ENCODE data around the gene RAB12.
A peak's percentile ranks its signal among the peaks of the same experiment; 100 is the strongest.
"Not testable (repeated sequence)": the region's sequence is repeated elsewhere in the genome, so short reads cannot be mapped to it uniquely, and the experiment has no call there.

Gene RAB12

GRCh38 chr18:8620845-8621244 is 11.6 kb downstream of the RAB12 start:
- Histone ChIP-seq H3K4me3 (no peak overlapping the region), H3K36me3 (peaks cover 0 to 12% (median 0%) of the 10 kb centered on the region in 3 donors), H3K9me3 (no peaks in the 10 kb centered on the region), H3K4me1 (peaks cover 0 to 42% (median 14%) of the 10 kb centered on the region in 4 donors), H3K27me3 (no peaks in the 10 kb centered on the region), H3K27ac (no peak overlapping the region)
- intact Hi-C loops (cut with DNase I; ENCODE audit: low total_unique reads): no loop called here
- DNase-seq: no peak
- TF ChIP-seq, protein P1, sequence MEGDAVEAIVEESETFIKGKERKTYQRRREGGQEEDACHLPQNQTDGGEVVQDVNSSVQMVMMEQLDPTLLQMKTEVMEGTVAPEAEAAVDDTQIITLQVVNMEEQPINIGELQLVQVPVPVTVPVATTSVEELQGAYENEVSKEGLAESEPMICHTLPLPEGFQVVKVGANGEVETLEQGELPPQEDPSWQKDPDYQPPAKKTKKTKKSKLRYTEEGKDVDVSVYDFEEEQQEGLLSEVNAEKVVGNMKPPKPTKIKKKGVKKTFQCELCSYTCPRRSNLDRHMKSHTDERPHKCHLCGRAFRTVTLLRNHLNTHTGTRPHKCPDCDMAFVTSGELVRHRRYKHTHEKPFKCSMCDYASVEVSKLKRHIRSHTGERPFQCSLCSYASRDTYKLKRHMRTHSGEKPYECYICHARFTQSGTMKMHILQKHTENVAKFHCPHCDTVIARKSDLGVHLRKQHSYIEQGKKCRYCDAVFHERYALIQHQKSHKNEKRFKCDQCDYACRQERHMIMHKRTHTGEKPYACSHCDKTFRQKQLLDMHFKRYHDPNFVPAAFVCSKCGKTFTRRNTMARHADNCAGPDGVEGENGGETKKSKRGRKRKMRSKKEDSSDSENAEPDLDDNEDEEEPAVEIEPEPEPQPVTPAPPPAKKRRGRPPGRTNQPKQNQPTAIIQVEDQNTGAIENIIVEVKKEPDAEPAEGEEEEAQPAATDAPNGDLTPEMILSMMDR (IDR thresholded peaks at IDR 0.05): no peak

DNA sequence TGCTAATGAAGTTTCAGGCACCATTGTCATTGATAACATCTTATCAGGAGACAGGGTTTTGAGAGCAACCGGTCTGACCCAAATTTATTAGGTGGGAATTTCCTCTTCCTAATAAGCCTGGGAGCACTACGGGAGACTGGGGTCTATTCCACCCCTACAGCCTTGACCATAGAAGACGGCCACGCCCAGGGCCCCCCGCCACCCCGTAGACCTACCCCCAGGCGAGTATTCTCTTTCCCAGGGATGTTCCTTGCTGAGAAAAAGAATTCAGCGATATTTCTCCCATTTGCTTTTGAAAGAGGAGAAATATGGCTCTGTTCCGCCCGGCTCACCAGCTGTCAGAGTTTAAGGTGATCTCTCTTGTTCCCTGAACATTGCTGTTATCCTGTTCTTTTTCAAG is 13.4 kb downstream of the RAB12 start:
- H3K36me3 ChIP-seq: peaks cover 0 to 26% (median 0%) of the 10 kb centered on the region in 3 donors
- H3K4me3 ChIP-seq; H3K27ac ChIP-seq; H3K27me3 ChIP-seq; H3K9me3 ChIP-seq; intact Hi-C loops (cut with DNase I; ENCODE audit: low total_unique reads); DNase-seq: not testable (repeated sequence)
- H3K4me1 ChIP-seq: peaks cover 0 to 46% (median 12%) of the 10 kb centered on the region in 4 donors

DNA sequence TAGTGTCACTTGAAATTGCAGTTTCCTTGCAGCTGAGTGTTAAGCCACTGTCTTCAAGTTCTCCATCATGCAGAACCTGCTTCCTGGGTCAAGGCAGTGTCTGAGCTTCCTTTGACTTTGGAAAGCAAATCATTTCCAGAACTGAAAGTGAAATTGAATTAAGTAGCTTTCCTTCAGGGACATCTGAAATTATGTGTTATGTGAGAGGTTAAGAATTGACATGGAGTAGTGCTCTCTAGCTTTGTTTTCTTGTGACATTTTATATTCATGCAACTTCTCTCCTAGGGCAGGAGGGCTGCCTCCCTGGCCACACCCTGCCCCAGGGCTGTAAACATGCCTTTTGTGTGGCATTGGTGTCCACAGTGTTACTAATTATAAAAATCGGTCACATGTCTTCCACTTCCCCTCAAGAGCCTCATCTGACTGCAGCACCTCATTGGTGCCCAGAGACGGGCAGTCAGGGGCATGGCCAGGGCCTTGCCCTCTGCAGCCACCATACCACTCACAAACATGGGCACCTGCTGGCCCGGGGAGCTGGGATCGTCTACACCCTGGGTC is 14.4 kb downstream of the RAB12 start:
- H3K36me3 ChIP-seq: peaks cover 0 to 26% (median 0%) of the 10 kb centered on the region in 3 donors
- TF ChIP-seq, protein P1 (IDR thresholded peaks at IDR 0.05): no peak
- DNase-seq: peak in 1 of 2 donors; percentile 37
- no peak overlapping the region for H3K27ac ChIP-seq
- H3K9me3 ChIP-seq: no peaks in the 10 kb centered on the region
- peaks cover 0 to 56% (median 17%) of the 10 kb centered on the region in 4 donors for H3K4me1 ChIP-seq
- H3K4me3 ChIP-seq: no peak overlapping the region
- H3K27me3 ChIP-seq: no peaks in the 10 kb centered on the region
- intact Hi-C loops (cut with DNase I; ENCODE audit: low total_unique reads): no loop called here

DNA sequence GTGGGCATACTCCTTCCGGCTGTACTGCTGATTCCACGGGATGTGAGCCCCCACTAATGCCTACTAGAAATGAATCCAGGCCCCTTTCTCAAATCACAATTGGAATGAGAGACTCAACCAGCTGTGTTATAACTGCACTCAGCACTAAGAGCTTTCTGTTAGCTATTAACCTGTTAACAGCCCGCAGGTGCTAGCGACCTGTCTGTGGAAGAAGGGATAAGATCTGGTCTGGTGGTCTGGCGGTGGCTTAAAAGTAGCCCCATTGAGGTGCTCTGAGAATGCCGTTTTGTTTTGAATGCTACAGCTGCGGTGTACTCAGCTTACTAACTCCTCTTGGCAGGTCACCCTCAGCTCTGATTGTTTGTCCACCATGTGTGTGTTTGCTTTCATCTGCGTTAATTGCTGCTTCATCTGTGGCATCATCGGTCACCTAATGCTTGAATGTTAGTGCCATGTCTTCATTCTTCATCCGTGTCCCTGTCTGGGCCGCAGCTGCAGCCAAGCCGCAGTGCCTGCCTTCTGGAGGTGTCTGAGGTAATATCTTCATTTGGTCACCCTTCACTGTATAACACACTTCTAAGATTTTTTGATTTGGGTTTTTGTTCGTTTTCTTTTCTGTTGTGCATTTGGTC is 16.3 kb downstream of the RAB12 start:
- peaks cover 0 to 26% (median 0%) of the 10 kb centered on the region in 3 donors for H3K36me3 ChIP-seq
- intact Hi-C loops (cut with DNase I; ENCODE audit: low total_unique reads): no loop called here
- TF ChIP-seq, protein P1 (IDR thresholded peaks at IDR 0.05): no peak

GRCh38 chr18:8626414-8627106 is 17.3 kb downstream of the RAB12 start:
- no peak for DNase-seq
- Histone ChIP-seq H3K27me3 (no peaks in the 10 kb centered on the region), H3K9me3 (no peaks in the 10 kb centered on the region), H3K27ac (no peak overlapping the region), H3K36me3 (peaks cover 0 to 26% (median 0%) of the 10 kb centered on the region in 3 donors), H3K4me3 (no peak overlapping the region), H3K4me1 (peaks cover 0 to 56% (median 17%) of the 10 kb centered on the region in 4 donors)
- TF ChIP-seq, protein P1 (IDR thresholded peaks at IDR 0.05): no peak
- intact Hi-C loops (cut with DNase I; ENCODE audit: low total_unique reads): no loop called here

More for the DNA sequence above, 16.3 kb downstream of the RAB12 start:
- no peak for DNase-seq
- Histone ChIP-seq H3K4me3 (no peak overlapping the region), H3K9me3 (no peaks in the 10 kb centered on the region), H3K27me3 (no peaks in the 10 kb centered on the region), H3K27ac (no peak overlapping the region), H3K4me1 (peaks cover 0 to 59% (median 19%) of the 10 kb centered on the region in 4 donors)

- Histone ChIP-seq H3K27ac (no peak overlapping the region), H3K4me1 (peaks cover 0 to 56% (median 17%) of the 10 kb centered on the region in 4 donors), H3K36me3 (peaks cover 0 to 31% (median 0%) of the 10 kb centered on the region in 3 donors), H3K9me3 (no peaks in the 10 kb centered on the region), H3K4me3 (no peak overlapping the region), H3K27me3 (no peaks in the 10 kb centered on the region)
- intact Hi-C loops (cut with DNase I; ENCODE audit: low total_unique reads): no loop called here
- no peak for DNase-seq
- TF ChIP-seq, protein P1 (IDR thresholded peaks at IDR 0.05): no peak
These were observed 17.9 kb downstream of the RAB12 start for GRCh38 chr18:8627107-8627472.

All from tibial artery (tissue), 4 donors.